HG02970 (cell line): Measurements from ENCODE around the gene MYRFL.
"Not testable (repeated sequence)": the region's sequence is repeated elsewhere in the genome, so short reads cannot be mapped to it uniquely, and the experiment has no call there.

ENCODE experiments used
- ATAC-seq: cut with Tn5 transposase; IDR thresholded peaks from one replicate; pipeline ENCODE4 v1.9.1; 2021; ENCODE audit warnings: mild to moderate bottlenecking, moderate library complexity, moderate number of reproducible peaks; ENCODE audit not compliant: unreplicated experiment, low FRiP score

MYRFL gene

GRCh38 chr12:69824966-69825560 lies at the start of gene MYRFL:
Gene MYRFL, plus strand, starts transcription at chr12:69825227. Its CDS starts 291 bp downstream, at chr12:69825518.
- ATAC-seq = no peak

- ATAC-seq = no peak
Observed at GRCh38 chr12:69779928-69780327, 45.1 kb upstream of the MYRFL start.

GRCh38 chr12:69783365-69783764 lies 41.7 kb upstream of the MYRFL start:
- no peak for ATAC-seq

DNA sequence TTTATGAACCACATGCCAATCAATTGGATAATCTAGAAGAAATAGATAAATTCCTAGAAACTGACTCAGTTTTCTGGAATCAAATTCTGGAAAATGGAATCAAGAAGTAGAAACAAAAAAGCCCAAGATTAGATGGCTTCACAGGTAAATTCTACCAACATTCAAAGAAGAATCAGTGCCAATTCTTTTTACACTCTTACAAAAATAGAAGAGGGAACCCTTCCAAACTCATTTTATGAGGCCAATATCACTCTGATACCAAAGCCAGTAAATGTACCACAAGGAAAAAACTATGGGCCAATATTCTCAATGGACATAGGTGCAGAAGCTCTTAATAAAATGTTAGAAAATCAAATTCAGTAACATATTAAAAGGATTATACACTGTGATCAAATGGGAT lies 35.7 kb upstream of the MYRFL start:
- ATAC-seq = no peak

DNA sequence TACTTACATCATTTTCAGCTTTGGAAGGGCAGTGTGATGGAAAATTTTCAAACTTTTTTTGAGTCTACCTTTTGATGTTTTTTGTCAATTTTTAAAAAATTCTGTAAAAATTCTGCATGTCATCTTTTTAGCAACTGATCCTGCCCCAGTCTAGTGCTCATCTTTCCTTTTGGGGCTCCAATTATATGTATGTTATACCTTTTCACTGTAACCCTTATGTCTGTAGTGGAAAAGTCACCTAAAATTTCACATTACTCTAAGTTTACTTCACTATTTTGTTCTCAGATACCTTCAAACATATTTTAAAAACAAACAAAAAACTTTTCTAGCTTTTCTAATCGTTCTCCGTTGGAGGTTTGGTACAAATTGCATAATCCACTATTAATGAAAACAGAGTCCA lies 32.5 kb upstream of the MYRFL start:
- ATAC-seq = no peak

DNA sequence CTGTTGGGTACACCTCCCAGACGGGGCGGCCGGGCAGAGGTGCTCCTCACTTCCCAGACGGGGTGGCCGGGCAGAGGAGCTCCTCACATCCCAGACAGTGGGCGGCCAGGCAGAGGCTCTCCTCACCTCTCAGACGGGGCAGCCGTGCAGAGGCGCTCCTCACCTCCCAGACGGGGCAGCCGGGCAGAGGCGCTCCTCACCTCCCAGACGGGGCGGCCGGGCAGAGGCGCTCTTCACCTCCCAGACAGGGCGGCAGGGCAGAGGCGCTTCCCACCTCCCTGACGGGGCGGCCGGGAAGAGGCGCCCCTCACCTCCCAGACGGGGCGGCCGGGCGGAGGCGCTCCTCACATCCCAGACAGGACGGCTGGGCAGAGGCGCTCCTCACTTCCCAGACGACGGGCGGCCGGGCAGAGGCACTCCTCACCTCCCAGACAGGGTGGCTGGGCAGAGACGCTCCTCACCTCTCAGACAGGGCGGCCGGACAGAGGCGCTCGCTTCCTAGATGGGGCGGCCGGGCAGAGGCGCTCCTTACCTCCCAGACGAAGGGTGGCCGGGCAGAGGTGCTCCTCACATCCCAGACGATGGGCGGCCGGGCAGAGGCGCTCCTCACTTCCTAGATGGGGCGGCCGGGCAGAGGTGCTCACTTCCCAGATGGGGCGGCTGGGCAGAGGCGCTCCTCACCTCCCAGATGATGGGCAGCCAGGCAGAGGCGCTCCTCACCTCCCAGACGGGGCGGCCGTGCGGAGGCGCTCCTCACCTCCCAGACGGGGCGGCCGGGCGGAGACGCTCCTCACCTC lies 17.7 kb upstream of the MYRFL start:
- not testable (repeated sequence) for ATAC-seq

DNA sequence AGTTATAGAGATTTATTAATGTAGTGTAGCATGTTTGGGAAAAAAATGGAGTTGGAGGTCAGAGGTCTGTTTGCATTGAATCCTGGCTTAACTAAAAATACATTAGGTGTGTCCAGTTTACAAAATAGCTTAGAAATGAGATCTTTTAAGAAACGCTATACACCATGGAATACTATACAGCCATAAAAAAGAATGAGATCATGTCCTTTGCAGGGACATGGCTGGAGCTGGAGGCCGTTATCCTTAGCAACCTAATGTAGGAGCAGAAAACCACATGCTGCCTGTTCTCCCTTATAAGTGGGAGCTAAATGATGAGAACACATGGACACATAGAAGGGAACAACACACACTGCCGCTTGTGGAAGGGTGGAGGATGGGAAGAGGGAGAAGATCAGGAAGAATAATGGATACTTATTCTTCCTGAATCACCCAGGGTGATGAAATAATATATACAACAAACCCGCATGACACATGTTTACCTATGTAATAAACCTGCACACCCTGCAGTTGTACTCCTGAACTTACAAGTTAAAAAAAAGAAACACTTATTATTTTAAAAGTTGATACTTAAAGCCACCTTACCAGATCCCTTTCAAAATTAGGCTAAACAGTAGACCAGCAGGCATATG lies 14.0 kb upstream of the MYRFL start:
- no peak for ATAC-seq

GRCh38 chr12:69816082-69816481 lies 8.9 kb upstream of the MYRFL start:
- ATAC-seq = no peak

DNA sequence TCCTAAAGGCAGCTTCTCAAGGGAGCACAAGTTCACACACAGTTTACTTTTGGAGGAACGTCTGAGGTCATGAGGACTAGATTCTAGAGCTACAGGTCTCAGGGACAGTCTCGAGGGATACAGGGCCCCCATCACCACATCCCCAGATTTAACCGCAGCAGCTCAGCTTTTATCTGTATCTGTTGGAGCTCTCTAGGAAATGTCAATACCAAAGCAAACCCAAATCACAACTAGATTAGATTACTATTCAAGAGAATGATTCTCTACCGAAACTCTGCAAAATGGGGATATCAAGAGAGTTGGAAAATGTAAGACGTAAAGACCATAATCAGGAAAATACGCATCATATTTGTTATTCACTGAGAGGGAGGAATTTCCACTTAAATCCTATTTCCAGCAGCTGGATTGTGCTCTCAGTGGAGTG lies 4.0 kb upstream of the MYRFL start:
- ATAC-seq = no peak

GRCh38 chr12:69821456-69822159 lies 3.4 kb upstream of the MYRFL start:
- no peak for ATAC-seq

GRCh38 chr12:69822201-69822860 lies 2.7 kb upstream of the MYRFL start:
- ATAC-seq = no peak

DNA sequence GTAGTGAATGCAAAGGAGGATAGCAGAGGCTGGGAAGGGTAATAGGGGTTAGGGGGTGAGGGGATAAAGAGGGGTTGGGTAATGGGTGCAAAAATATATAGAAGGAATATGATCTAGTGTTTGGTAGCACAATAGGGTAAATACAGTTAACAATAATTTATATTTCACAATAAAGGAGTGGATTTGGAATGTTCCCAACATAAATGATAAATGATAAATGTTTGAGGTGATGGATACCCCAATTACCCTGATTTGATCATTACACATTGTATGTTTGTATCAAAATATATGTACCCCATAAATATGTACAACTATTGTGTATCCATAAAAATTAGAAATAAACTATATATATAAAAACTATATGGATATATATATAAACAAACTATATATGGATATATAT lies 999 bp upstream of the MYRFL start:
- ATAC-seq = no peak

DNA sequence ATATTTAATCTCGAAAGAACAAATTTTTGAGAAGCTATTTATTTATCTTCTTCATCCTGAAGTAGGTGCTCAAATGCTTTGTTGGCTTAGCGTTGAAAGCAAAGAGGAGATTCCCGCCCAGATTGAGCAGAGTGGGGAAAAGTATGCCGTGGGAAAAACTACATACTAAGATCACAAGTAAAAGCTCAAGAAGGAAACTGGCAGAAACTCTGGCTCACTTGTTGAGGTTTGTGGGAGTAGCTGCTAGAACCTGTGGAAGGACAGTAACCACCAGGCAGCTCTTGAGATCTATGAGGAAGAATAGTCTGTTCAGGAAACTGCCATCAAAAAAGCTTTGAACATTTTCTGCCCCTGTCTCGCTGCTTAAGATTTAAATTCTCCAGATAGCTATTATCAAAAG lies 3.9 kb downstream of the MYRFL start:
- ATAC-seq = no peak

- ATAC-seq = no peak
Observed at GRCh38 chr12:69833696-69834095, 8.7 kb downstream of the MYRFL start.

GRCh38 chr12:69834147-69834546 lies 9.1 kb downstream of the MYRFL start:
- no peak for ATAC-seq

- ATAC-seq = no peak
Observed at GRCh38 chr12:69834576-69834975, 9.5 kb downstream of the MYRFL start.

DNA sequence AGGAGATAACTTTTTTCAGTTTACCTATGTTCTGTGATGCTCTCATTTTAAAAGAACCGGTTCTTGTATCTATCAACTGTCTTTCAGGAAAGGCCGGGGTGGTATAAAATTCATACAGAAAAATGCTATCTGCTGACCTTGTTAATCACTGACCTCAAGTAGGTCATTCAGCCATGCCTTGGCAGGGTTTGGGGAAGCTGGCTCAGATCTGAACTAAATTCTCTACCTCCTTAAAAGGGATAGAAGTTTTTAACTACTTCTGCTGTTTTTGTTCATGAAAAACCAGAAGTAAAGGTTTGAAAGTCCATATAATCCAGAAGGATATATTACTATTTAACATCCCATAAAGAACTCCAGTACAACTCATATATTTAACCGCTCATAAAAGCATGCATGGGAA lies 10.1 kb downstream of the MYRFL start:
- no peak for ATAC-seq

DNA sequence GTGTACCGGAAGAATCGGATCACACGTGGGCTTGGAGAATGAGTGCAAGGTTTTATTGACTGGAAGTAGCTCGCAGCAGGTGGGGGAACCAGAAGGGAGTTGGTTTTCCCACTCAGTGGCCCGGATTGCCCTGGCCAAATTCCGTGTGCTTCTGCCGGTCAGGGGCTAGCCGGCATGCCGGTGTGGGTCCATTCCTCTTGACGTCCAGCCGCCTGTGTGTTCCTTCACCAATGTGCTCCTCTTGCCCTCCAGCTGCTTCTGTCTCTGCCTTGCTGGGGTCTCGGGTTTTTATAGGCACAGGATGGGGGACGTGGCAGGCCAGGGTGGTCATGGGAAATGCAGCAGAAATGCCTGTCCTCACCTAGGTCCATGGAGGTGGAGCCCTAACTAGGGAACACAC lies 11.0 kb downstream of the MYRFL start:
- no peak for ATAC-seq

- no peak for ATAC-seq
Observed at GRCh38 chr12:69837191-69837590, 12.2 kb downstream of the MYRFL start.

GRCh38 chr12:69837657-69838415 lies 12.8 kb downstream of the MYRFL start:
- no peak for ATAC-seq
